SIG-M5 (cell line): ENCODE results near the gene SHE.
"Not testable (repeated sequence)": the region's sequence is repeated elsewhere in the genome, so short reads cannot be mapped to it uniquely, and the experiment has no call there.

Source experiments
- DNase-seq: peaks from one replicate; lab custom pipeline; 2025; lab: John Stamatoyannopoulos, UW

SHE gene

DNA sequence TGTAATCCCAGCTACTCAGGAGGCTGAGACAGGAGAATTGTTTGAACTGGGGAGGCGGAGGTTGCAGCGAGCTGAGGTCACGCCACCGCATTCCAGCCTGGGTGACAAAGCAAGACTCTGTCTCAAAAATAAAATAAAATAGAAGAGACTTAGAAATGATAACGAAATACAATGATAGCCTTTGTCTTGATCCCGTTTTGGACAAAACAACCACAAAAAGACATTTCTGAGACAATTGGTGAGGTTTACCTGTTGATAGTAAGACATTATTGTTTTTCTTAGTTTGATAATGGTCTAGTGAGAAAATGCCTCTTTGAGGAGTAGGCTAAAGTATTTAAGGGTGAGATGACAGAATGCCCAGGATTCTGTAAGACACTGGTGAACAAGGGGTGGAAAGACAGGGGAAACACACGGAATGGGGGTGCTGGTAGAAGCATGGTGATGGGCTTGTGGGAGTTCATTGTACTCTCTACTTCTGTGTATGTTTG is 11.9 kb upstream of the SHE start:
- no peak for DNase-seq

DNA sequence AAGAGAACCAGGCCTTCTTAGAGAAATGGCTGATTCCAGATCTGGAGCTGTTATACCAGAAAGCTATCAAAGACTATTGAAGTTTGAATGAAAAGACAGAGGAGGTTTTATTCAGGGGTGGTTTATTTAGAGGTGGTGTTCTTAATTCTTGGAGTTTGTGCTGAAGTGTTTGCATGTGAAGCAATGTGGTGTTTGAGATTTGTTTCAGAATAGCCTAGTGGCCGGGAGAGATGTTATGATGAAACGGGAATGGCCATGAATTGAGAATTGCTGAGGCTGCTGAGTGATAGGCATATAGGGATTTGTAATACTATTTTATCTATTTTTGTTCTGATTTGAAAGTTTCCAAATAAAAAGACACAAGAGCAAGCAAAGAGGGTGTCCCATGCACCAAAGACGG is 10.5 kb upstream of the SHE start:
- no peak for DNase-seq

DNA sequence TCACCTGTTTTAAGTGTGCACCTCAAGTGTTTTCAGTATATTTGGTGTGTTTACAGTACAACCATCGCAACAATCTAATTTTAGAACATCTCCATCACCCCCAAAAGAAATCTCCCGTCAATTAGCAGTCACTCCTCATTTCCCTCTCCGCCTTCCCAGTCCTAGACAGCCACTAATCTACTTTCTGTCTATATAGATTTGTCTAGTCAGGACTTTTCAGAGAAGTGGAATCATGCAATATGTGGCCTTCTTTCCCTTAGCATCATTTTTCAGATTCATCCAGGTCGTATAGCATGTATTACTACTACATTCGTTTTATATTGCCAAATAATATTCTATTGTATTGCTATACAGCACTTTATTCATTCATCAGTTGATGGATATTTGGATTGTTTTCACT is 1.7 kb upstream of the SHE start:
- DNase-seq = no peak

GRCh38 chr1:154502744-154503115 is 518 bp upstream of the SHE start:
- no peak for DNase-seq

DNA sequence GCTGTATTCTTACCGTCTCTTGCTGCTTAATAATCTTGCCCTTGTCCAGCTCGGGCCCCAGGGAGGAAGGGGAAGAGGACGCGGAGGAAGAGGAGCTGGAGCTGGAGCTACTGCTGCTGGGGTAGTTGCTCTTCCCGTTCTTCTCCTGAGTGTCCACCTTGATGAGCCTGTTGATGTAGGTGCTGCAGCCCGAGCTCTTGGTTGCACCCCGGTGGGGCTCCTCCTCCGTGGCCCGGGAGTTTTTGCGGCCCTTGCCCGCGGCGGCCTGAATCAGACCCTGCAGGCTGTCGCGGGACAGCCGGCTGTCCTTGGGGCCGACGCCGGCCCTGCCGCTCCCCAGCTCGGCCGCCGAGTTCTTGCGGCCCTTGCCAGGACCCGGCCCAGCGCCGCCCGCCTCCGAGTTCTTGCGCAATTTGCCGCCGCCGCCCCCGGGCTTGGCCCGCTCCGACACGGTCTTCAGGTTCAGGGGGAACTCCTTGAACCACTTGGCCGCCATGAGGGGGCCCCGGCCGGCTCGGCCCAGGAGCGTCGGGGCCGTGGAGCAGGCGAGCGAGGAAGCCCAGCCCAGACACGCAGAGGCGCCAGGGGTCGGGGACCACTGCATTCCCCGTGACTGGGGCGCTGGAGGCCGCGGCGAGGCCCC is 668 bp downstream of the SHE start:
- no peak for DNase-seq

DNA sequence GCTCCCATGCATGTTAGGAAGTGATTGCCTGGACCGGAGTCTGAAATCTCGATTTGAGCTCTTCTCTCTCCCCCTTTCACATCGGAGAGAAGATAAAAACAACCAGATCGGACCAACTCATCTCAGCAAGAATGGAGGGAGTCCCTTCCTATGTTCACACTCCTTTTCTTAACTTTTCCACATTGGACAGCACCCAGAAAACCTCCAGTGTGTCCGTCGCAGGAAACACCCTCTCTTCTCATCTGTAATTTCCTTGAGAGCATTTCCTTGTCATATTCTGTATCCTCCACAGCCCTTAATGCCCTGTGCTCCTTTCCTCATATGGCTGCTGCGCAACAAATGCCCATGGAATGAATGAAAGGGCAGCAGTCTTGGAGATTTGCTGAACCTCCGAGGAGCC is 1.7 kb downstream of the SHE start:
- no peak for DNase-seq

DNA sequence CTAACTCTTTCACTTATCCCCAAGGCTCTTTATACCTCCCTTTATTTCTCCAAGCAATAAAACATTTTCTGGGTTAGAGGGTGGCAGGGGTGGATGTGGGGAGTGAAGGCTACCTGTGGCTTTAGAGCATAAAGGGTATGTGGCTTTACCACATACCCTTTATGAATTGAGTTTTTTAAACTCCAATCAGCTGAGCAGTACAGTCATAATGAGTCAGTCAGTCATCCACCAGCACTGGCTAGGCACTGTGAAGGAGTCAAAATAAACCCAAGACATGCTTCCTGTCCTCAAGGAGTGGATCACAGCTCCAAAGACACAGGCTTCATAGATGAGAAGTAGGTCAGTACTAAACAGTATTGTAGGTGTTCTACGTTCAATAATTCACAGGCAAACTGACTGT is 2.8 kb downstream of the SHE start:
- DNase-seq = no peak

- no peak for DNase-seq
Measured at GRCh38 chr1:154497026-154497806, 5.0 kb downstream of the SHE start.

DNA sequence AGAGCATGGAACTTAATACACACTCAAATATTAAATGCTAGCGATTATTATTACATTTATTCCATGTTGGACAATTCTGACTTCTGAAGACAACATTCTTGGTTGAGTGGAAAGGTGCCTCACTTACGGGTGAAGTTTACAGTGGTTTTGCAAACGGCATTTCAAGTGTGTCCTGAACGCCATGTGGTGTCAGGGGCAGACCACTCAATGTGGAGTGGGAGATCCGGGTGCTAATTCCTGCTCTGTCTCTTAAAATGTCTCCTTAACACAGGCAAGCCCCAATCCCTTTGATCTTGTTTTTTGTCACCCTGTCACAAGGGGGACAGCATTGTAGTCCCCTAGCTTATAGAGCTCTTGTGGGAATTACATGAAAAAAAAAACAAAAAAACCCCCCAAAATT is 5.8 kb downstream of the SHE start:
- DNase-seq = no peak

GRCh38 chr1:154495496-154496273 is 6.5 kb downstream of the SHE start:
- DNase-seq = no peak

DNA sequence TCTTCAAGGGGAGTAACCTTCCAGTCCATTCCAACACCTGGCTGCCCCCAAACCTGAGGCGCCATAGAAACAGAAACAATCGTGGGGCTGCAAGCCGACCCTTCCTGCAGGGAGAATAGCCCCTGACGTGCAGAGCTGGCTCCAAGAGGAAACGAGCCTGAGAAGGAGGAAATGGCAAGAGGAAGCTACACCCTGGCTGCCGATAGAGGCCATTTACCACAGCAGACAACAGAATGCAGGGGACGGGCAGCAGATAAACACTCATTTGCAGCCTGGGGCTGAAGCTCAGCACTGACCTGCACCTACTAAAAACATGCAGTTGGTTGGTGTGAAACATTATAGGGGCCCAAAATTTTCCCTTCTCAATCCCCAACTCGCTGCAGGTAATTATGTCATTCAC is 8.9 kb downstream of the SHE start:
- DNase-seq = no peak

DNA sequence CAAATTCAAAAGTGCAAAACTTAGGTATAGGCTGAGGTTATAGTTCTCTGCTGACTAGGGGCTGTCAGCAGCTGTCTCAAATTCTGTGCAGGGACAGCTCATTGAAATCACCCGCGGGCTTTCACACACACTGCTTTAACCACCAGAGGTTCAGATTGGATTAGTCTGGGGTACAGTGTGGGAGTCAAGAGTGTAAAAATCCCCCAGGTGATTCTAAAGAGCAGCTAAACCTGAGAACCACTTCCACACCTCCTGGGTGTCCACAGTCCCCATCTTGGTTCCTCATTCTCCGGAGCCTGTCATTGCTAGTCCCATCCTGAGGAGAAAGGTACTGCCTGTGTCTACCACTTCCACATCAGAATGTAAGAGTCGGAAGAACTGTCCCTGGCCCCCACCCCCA is 10.1 kb downstream of the SHE start:
- DNase-seq = no peak

DNA sequence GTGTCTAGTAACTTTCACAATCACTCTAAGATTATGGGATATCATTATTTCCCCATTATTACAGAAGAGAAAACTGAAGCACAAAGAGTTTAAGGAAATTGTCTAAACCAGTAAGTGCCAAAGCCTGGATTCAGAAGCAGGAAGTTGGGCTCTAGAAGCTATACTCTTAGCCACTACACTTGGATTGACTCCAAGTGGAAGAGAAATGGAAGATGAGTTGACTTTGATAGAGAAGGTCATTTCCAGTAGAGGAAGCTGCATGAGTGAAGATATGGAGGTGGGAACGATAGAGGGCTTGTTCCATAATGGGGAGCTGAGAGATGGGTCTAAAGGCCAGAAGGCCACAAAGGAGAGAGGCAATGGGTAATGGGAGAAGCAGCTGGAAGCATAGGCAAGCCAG is 11.9 kb downstream of the SHE start:
- no peak for DNase-seq

DNA sequence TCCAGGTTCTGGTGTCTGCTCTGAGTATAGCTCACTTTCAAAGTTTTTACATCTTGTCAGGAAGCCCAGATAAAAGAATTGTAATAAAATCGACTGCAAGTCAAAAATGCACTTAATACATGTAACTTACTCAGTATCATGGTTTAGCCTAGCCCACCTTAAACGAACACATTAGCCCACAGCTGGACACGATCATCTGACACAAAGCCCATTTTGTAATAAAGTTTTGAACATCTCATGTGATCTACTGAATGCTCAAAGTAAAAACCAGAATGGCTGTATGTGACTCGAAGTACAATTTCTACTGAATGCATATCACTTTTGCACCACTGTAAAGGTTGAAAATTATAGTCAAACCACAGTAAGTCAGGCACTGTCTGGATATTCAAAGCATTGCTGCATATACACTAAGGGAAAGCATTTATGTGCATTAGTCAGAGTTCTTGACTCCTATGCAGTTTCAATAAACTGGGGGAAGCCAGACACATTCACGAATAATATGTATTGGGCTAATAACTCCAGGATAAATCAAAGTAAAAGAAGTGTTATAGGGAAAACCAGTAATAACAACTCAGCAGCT is 12.4 kb downstream of the SHE start:
- DNase-seq = no peak

GRCh38 chr1:154488922-154489321 is 13.3 kb downstream of the SHE start:
- DNase-seq = no peak

GRCh38 chr1:154486756-154487155 is 15.5 kb downstream of the SHE start:
- not testable (repeated sequence) for DNase-seq

DNA sequence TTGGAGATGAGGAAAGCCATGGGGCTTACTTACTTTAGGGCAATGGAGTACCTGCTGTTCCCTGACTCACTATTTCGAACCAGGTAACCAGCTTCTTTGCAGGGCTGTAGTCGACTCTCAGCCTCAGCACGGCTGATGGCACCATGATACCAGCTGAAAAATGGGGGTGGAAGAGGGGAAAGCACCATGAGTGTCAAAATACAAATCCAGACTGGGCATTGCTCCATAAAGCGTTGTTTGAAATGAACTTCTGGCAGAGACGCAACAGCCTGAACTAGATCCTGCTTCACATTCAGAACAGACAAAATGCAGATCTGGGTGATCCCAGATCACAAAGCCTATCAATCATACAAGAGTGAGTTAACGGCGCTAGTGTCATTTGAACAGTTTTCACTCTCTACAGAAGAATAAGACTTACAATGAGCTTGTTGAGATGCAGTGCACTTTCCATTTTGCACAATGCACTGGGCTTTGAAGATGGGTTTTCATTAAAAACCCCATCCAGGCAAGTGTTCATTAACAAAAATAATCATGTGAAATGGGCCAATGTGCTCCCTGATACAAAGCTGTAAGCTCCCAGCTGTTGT is 16.2 kb downstream of the SHE start:
- DNase-seq = no peak

DNA sequence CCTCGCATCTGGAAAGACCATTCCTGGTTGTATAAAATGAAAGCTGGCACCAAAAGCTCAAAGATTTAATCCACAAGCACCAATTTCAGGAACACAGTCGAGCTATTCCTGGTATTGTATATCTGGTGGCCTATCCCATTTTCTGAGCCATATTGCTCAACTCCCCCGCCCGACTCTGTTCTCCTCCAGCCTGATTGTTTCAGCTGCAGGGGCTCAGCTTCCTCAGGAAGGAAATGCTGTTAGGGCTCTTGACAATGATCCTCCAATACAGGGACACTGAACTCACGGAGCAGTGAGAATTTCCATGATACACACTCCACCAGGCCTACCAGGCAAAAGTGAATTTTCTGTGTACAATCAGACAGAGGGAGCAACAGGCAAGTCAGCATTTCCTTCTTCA is 17.1 kb downstream of the SHE start:
- DNase-seq = no peak

DNA sequence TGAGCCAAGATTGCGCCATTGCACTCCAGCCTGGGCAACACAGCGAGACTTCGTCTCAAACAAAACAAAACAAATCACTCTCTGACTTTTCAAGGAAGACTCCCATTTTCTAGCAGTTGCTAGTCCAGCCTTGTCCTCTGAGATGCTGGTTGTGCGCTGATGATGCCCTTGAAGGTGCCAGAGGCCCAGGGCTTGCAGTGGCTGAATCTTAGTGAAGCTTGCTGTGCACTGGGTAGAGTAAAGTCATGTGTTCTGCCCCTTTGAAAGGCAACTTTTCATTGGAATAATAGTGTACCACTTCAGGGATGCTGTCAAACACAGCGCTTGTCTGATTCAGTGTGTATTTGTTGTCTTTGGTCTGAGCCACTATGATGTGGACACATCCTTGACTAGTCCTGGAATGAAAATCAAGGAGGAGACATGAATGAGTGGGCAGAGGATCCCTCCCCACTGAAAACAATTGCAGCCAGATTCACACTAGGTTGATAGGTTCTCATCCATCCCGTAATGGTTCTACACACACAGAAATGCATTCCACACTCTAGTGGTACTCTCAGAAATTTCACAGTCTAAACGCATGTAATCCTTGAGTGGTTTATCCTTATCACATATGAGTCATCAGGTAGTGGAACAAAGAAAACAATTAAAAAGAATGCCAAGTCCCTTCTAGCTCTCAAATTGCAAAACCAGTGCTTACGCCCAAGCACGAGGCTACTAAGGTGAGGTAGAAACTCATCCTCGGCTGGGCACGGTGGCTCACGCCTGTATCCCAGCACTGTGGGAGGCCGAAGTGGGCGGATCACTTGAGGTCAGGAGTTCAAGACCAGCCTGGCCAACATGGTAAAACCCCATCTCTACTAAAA is 18.0 kb downstream of the SHE start:
- no peak for DNase-seq

GRCh38 chr1:154481053-154481452 is 21.2 kb downstream of the SHE start:
- no peak for DNase-seq

DNA sequence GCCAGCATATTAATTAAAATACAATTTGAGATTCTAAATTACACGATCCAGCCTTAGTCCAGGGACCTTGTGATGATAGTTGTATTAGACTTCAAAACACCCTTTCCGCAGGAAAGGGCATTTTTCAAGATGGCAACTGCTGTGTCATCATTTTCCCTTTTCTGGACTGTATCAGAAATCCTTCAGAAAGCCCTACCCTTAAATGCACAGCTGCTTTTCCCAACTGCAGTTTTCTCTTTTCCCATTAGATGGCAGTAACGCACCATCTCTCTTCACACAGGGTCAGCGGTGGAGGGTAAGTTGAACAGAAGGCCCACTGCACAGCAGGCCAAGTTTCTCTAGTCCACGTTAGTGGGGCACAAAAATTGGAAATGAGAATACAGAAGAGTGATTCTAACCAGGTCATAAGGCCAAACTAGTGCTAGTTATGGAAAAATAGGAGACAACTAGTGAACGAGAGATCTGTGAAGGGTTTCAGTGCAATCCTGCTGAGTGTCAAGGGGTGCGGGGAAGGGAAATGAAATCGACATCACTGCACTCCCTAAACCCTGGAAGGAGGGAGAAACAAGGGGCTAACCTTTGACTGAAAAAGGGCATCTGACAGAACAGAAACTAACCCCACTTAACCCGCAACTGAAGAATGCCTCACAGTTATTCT is 22.3 kb downstream of the SHE start:
- peak; percentile 51 for DNase-seq
